ENCODE results near the gene LAMTOR3.
A peak's percentile ranks its signal among the peaks of the same experiment; 100 is the strongest.

LAMTOR3 gene

GRCh38 chr4:99894161-99894997 is at the start of gene LAMTOR3:
Gene LAMTOR3 (minus strand): TSS chr4:99894427. CDS start chr4:99893963, 464 bp downstream.
- DNase-seq = peak; percentile 90 to 93

GRCh38 chr4:99938243-99938753 is 44.1 kb upstream of the LAMTOR3 start:
- no peak for DNase-seq

- no peak for DNase-seq
Measured at GRCh38 chr4:99934891-99935290, 40.7 kb upstream of the LAMTOR3 start.

- no peak for DNase-seq
Measured at GRCh38 chr4:99927566-99927965, 33.3 kb upstream of the LAMTOR3 start.

- DNase-seq = no peak
Measured at GRCh38 chr4:99921174-99921573, 26.9 kb upstream of the LAMTOR3 start.

- no peak for DNase-seq
Measured at GRCh38 chr4:99918656-99919055, 24.4 kb upstream of the LAMTOR3 start.

- no peak for DNase-seq
Measured at GRCh38 chr4:99917575-99917974, 23.3 kb upstream of the LAMTOR3 start.

- no peak for DNase-seq
Measured at GRCh38 chr4:99915449-99915848, 21.2 kb upstream of the LAMTOR3 start.

- no peak for DNase-seq
Measured at GRCh38 chr4:99894998-99895397, 771 bp upstream of the LAMTOR3 start.

- peak; percentile 52 to 68 for DNase-seq
Measured at GRCh38 chr4:99893839-99894160, 427 bp downstream of the LAMTOR3 start.

GRCh38 chr4:99893029-99893428 is 1.2 kb downstream of the LAMTOR3 start:
- DNase-seq = no peak

GRCh38 chr4:99891351-99891750 is 2.9 kb downstream of the LAMTOR3 start:
- no peak for DNase-seq

GRCh38 chr4:99887837-99888236 is 6.4 kb downstream of the LAMTOR3 start:
- no peak for DNase-seq

GRCh38 chr4:99886146-99886545 is 8.1 kb downstream of the LAMTOR3 start:
- no peak for DNase-seq

- DNase-seq = no peak
Measured at GRCh38 chr4:99885687-99886086, 8.5 kb downstream of the LAMTOR3 start.

GRCh38 chr4:99885063-99885664 is 9.1 kb downstream of the LAMTOR3 start:
- peak; percentile 15 to 43 for DNase-seq

GRCh38 chr4:99879458-99879857 is 14.8 kb downstream of the LAMTOR3 start:
- peak in 1 of 2 donors; percentile 14 for DNase-seq

- DNase-seq = no peak
Measured at GRCh38 chr4:99878604-99879003, 15.6 kb downstream of the LAMTOR3 start.

- no peak for DNase-seq
Measured at GRCh38 chr4:99876946-99877345, 17.3 kb downstream of the LAMTOR3 start.

GRCh38 chr4:99875071-99875470 is 19.2 kb downstream of the LAMTOR3 start:
- DNase-seq = no peak

GRCh38 chr4:99872570-99872969 is 21.7 kb downstream of the LAMTOR3 start:
- DNase-seq = no peak

GRCh38 chr4:99868126-99868596 is 26.1 kb downstream of the LAMTOR3 start:
- no peak for DNase-seq

GRCh38 chr4:99863804-99864203 is 30.4 kb downstream of the LAMTOR3 start:
- no peak for DNase-seq

Measured in inflammatory macrophage treated with lipopolysaccharide for 1 hour (primary cell).